Measurements from ENCODE around the gene ESF1.
"Not testable (repeated sequence)": the region's sequence is repeated elsewhere in the genome, so short reads cannot be mapped to it uniquely, and the experiment has no call there.

The ESF1 gene

DNA sequence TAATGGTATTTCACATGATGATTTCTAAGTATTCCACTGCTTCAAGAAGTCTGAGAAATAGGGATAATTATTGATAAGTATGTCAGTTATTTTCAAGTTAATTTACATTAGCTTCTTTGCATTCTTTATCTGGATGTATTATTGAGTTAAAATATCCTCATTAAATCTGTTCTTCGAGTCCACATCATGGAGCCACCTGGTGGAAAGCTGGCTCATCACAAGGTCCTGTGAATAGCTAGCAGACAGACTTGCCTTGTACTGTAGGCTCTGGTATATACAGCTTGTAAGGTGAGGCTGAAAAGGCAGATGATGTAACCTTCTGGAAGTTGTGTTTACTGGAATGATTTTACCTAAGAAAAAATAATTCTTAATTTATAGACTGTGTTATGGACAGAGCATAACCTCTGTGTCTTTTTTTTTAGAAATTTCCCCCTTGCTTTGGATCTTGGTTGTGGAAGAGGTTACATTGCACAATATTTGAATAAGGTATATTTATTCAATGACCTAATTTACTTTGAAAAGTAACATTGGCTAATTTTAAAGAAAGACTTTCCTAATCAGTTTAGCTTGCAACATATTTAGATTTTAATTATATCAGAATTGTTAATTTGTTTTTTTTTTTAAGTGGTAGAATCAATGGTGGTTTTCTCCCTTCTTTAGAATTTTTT, 3.6 kb upstream of the ESF1 start:
- DNase-seq (ENCODE audit: low read depth) = no peak

DNA sequence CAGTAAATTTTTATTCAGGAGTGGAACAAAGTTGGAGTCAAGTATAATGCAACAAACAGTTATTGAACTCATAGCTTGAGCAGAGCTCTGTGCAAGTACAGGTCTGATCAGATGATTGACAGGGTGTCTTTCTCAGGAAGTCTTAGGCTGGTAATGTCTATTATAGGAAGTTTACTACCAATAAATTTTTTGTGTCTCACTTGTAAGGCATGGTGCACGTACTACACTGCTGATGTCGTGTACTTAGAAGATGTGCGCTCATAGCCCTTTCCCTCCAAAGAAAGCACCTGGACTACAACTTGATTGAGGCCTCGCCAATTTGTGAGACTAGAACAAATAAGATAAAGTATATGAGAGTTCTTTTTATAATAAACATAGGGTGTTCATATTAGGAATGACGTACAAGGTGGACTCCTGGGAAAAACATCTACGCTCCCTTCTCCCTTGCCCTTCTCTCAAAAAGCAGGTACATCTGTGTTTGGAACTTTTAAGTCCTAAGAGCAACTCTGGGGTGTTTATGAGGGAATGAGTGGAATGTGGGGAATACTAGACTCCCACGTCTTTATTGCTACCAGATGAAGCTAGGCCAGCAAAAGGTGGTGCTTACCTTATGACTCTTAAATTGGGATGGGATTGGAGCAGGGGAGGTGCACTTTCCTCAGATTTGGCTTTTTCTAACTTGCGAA, 1.6 kb upstream of the ESF1 start:
- no peak for DNase-seq (ENCODE audit: low read depth)

DNA sequence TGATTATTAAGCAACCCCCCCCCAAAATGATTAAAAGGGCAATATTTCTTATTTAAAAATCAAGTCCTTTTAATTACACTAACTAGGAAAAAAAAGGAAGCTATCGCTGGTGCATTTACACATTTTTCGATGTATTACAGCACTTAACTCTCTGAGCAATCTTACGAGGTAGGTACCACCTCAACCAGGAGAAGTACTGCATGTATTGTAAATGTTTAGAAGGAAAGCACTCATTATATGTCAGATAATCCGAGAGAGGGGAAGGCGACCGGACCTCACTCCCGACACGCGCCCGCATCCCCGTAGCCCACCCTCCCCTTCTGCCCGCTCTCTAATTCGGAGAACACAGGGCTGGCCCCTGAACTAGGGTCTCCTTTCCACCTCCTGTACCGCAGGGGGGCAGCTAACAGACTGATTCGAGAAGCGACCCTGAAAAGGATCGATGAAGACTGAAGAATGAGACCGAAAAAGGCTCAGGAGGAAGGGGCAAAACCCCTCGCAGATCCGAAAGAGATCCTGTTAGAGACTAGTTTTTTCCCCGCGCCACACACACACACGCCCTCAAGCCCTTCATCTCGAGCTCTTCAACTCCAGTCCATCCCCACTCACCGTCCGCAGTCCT, 337 bp downstream of the ESF1 start:
- DNase-seq (ENCODE audit: low read depth) = no peak

DNA sequence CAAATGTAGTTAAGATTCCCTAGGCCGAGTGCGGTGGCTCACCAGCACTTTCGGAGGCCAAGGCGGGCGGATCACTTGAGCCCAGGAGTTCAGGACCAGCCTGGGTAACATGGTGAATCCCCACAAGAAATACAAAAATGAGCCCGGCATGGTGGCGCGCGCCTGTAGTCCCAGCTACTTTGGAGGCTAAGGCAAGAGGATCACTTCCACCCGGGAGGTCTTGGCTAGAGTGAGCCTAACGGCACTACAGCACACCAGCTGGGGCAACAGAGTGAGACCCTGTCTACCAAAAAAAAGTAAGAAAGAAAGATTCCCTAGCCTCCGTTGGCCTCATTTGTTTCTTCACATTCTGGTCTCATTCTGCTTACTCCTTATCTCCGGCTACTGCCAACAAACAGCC, 1.2 kb downstream of the ESF1 start:
- no peak for DNase-seq (ENCODE audit: low read depth)

DNA sequence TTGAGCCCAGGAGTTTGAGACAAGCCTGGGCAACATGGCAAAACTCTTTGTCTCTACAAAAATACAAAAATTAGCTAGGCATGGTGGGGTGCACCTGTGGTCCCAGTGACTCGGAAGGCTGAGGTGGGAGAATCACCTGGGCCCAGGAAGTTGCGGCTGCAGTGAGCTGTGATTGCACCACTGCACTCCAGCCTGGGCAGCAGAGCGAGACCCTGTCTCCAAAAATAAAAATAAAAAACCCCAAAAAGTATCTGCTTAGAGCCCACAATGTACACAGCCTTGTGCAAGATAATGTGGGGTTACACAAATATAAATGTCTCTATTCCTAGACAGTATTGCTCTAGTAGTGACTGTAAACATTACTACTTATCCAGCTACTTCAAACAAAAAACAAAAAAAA, 5.9 kb downstream of the ESF1 start:
- DNase-seq (ENCODE audit: low read depth) = no peak

DNA sequence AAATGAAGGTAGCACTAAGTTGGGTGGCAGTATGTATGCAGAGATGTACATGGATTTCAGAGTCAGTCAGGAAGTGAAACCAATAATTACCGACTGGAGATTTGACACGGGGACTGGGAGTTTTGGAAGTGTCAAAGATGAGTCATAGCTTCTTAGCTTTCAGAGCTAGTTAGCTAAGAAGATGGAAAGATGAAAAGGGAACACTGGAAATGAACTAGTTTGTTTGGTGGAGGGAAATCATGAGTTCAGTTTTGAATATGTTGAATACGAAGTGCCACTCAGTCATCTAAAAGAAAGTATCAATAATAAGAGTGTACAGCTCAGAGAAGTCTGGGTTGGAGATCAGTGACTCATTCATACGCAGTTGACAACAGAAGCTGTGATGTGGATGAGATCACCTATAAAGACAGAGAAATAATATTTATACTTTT, 7.5 kb downstream of the ESF1 start:
- no peak for DNase-seq (ENCODE audit: low read depth)

DNA sequence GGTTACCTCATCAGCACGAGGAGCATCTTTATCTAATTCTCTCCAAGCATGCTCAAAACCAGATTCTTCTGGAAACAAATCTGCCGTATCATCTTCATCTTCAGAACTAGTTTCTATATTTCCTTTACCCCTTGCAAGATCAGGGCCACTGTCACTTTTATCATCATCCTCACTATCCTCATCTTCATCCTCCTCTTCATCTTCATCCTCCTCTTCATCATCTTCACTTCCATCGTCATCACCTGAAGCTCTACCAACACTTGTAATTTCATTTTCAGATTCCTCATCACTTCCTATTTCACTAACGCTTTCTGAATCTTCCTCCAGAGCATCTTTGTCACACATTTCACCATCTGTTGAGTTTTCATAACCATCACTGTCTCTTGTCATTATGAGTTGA, 8.9 kb downstream of the ESF1 start:
- DNase-seq (ENCODE audit: low read depth) = no peak

DNA sequence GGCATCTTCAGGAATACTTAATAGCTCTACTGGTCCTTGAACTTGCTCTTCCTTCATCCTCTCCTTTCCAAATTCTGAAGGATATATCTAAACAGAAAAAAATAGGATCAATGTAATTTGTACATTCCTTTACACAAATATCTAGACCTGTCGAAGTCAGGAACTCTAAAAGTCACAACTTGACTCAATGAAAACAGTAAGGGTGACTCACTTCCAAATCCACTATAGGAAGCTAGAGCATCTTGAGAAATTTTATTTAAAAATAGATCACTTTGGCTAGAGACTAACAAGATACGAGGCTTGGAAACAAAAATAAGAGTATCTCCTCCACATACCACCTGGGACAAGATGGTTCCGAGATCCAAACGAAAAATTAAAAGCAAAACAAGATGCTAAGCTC, 12.2 kb downstream of the ESF1 start:
- DNase-seq (ENCODE audit: low read depth) = no peak

DNA sequence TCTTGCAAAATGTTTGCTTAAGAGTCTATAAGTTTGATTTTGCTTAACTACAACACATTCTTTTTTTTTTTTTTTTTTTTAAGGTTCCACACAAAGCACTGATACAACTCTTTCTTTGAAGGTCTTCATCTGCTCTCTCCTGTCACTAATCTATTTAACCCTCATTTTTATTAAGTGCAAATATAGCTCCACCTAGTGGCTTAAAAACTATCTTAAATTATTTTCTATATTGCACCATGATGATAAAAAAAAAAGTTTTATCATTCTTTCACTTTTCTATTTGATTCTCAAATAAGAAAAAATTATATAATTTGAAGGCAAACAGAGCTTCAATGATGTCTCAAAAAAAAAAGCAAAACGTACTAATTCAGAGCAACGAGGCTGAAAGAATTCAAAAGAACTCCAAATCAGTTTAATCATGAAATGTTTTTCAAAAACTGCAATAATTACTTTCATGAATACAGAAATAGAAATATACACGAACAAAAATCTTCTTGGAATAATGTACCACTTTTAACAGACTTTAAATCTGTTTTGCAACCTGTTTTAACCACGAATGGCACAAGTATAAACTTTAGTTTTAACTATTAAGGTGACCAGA, 12.8 kb downstream of the ESF1 start:
- no peak for DNase-seq (ENCODE audit: low read depth)

DNA sequence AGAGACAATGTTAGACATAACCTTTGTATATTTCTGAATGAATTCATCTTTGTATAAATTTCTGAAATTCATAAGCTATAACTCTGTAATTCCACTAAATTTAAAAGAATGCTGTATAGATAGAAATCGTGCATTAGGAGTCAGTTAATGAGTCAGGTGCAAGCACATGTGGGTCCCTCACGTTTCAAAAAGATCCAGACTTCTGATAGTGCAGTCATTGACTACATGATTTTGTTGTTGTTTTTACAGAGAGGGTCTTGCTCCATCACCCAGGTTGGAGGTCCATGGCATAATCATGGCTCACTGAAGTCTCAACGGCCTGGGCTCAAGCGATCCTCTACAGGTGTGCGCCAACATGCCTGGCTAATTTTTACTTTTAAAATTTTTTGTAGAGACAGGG, 14.6 kb downstream of the ESF1 start:
- no peak for DNase-seq (ENCODE audit: low read depth)

DNA sequence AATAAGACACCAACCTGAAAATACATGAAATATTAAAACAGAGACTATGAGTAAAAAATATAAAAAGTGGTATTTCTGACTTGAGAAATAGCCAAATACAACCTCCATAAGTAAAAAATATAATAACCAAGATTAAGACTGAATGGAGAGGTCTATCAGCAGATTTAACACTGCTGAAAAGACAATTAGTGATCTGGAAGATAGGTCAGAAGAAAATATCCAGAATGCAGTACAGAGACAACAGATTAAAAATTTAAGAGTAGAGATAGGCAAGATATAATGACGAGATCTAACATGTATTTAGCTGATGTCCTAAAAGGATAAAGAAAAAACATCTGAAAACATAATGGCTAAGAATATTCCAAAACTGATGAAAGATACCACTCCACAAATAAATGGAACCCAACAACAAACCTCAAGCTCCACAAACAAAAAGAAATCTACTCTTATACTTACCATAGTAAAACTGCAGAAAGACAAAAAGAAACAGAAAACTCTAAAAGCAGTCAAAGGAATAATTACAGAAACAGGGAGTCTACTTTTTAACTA, 18.8 kb downstream of the ESF1 start:
- no peak for DNase-seq (ENCODE audit: low read depth)

DNA sequence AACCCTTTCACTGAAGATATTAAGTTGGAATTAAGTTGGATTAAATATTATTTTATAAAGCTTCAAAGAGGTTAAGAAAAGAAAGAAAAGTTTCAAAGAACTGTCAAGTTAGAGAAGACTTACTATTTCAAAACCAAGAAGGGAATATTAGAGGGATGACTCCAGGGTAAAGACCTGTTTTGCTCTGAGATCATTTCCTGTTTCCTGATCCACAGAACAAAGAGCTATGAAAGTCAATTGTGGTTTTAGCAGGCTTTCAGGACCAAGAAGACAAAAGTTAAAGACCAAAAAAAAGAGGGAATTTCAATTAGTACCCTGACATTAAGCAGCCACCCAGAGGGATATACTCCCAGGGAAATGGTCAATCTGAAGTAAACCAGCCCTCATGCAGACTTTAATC, 19.4 kb downstream of the ESF1 start:
- DNase-seq (ENCODE audit: low read depth) = no peak

DNA sequence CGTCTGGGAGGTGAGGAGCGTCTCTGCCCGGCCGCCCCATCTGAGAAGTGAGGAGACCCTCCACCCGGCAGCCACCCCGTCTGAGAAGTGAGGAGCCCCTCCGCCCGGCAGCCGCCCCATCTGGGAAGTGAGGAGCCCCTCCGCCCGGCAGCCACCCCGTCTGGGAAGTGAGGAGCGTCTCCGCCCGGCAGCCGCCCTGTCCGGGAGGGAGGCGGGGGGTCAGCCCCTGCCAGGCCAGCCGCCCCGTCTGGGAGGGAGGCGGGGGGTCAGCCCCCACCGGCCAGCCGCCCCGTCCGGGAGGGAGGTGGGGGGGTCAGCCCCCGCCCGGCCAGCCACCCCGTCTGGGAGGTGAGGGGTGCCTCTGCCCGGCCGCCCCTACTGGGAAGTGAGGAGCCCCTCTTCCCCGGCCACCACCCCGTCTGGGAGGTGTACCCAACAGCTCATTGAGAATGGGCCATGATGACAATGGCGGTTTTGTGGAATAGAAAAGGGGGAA, 24.2 kb downstream of the ESF1 start:
- not testable (repeated sequence) for DNase-seq (ENCODE audit: low read depth)

DNA sequence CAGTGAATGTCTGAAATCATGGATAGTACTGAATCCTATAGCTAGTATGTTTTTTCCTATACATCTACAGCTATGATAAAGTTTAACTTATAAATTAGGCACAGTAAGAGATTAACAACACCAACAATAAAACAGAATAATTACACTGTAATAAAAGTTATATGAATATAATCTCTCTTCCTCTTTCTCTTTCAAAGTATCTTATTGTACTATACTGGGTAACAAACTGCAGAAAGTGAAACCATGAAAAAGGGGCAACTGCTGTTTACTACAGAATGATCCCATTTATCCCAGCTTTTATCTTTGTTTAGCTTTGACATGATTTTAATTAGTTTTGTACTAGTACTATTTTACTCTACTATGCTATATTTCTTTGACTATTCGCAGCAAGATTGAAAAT, 25.8 kb downstream of the ESF1 start:
- no peak for DNase-seq (ENCODE audit: low read depth)

DNA sequence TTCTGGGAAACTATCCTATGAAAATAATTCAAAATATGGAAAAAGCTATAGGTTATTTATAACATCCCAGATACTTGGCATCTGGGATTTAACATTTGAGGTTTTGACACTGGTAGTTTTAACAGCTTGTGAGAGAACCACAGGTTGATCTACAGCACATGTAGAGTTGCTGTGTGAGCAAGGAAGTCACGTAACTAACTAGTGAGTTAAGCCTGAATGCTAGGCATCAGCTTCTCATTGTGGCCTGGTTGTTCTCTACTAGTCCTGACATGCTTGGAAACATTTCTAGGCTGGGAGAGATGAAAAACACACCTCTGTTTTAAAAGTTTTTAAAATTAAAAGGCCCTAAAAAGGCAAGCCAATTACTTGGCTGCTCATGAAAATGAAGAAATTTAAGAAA, 28.2 kb downstream of the ESF1 start:
- no peak for DNase-seq (ENCODE audit: low read depth)

DNA sequence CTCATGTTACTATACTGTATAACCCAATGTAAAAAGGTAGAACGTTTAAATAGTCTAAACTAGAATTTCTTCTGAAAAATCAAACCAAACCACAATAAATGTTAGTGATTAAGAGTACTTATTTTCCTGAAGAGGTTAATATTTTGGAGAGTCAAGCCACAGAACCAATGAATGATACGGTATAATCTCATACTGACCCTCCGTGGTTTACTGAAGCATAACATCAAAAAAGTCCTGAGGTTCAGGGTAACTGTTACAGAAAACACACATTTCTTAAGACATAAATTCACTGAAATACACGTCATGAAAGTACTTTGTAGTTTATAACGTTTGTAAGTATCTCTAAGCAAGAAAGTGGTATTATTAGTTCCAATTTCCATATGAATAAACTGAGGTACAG, 28.9 kb downstream of the ESF1 start:
- no peak for DNase-seq (ENCODE audit: low read depth)

DNA sequence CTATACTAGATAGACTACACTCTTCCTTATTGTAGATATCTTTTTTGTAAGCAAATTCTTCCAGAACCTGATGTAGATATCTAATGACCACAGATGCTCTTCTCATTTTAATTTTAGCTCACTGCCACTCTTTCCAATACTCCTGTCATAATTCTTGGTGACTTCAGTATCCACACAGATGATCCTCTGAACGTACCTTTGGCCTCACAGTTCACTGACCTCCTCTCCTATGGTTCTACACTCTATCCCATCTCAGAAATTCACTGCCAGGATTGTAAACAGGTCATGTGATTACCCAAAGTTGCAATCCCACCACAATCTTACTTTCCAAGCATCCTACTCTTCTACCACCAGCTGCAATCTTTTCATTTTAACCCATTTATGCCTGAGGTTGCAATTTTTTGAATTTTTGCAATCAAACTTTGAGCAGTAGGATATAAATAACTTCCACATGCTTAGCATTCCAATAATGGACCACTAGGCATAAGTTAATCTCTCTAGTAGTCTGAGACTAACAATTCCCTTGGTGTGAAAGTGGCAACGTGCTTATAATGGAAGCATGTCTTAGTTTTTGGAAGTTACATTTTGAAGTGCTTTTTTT, 31.2 kb downstream of the ESF1 start:
- DNase-seq (ENCODE audit: low read depth) = no peak

DNA sequence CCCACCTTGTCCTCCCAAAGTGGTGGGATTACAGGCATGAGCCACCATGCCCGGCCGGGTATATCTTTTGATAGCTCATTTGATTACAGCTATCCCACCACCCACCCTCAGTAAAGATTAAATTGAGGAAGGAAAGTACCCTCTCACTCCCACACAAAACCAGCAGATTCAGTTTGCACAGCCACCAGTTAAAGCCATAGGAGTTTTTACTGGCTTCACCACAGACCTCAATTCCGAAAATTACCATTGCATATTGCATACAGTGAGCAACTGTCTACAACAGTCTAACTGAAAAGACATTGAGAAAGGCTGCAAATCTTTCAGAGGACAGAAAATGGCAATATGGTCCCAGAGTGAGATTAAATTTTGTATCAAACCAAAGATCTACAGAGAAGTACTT, 34.9 kb downstream of the ESF1 start:
- DNase-seq (ENCODE audit: low read depth) = no peak

DNA sequence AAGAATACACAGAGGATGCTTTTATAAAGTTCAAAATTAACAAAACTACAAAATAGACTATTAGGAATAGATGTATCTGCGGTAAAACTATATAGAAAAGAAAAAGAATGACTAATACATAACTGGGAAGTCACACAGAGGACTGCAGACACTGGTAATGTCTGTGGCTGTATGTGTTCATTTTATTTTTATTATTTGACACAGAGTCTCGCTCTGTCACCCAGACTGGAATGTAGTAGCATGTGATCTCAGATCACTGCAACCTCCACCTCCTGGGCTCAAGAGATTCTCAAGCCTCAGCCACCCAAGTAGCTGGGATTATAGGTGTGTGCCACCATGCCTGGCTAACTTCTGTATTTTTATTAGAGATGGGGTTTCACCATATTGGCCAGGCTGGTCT, 38.9 kb downstream of the ESF1 start:
- no peak for DNase-seq (ENCODE audit: low read depth)

DNA sequence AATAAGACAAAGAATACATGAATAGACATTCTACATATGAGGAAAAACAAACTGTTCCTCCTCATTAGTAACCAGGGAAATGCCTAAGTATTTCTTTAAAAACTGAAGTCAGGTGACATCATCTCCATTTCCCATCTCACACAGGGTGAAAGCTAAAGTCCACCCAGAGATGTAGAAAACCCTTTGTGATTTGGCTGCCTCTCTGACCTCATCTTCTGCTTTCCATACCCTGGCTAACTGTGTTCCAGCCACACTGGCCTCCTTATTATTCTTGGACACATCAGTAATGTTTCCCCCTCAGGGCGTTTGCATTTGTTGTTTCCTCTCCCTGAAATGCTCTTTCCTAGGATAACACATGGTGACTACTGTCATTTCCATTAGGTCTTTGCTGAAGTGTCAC, 40.4 kb downstream of the ESF1 start:
- no peak for DNase-seq (ENCODE audit: low read depth)

DNA sequence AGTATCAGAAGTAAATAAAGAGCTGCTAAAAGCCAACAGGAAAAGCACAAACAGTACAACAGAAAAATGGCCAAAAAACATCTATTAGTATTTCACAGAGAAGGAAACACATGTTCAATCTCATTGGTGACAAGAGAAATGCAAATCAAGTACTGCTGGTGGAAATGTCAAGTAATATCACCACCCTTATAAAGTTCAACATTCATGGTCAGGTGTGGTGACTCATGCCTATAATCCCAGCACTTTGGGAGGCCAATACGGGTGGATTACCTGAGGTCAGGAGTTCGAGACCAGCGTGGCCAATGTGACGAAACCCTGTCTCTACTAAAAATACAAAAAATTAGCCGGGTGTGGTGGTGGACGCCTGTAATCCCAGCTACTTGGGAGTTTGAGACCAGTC, 42.8 kb downstream of the ESF1 start:
- no peak for DNase-seq (ENCODE audit: low read depth)
